Retinal pigment epithelial cell (primary cell): ENCODE measurements around the gene SPC25.

ENCODE experiments used
- DNase-seq: peaks from one replicate; pipeline ENCODE4 v3.0.0-alpha.2; 2010; ENCODE audit warnings: low read depth
- H3K4me3 ChIP-seq: 2 replicates; pipeline ENCODE4 v1.5.1; 2011; ENCODE audit warnings: mild to moderate bottlenecking, low read length, control low read depth, moderate library complexity
- TF ChIP-seq, protein P1 (sequence below): conservative IDR thresholded peaks from 2 replicates; pipeline ENCODE4 v1.5.1; 2011; ENCODE audit warnings: low read depth, low read length, control low read depth, inconsistent platforms

The SPC25 gene

DNA sequence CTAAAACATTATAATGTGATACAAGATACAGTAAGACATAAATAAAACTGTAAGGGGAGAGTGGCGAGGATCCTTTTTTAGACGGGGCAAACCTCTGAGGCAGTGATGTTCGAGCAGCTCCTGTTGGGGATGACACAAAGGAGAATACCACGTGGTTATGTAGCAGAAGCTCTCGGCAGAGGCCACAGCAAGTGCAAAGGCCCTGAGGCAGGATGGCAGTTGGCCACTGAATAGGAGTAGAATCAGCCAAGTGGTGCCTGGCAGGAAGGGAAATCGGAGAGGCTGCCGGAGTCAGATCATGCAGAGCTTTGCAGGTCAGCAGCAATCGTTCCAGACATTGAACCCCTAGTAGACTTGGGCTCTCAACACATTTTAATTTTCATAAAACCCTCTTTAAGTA, 68.7 kb downstream of the SPC25 start:
- DNase-seq: no peak
- no peak overlapping the region for H3K4me3 ChIP-seq
- TF ChIP-seq, protein P1, sequence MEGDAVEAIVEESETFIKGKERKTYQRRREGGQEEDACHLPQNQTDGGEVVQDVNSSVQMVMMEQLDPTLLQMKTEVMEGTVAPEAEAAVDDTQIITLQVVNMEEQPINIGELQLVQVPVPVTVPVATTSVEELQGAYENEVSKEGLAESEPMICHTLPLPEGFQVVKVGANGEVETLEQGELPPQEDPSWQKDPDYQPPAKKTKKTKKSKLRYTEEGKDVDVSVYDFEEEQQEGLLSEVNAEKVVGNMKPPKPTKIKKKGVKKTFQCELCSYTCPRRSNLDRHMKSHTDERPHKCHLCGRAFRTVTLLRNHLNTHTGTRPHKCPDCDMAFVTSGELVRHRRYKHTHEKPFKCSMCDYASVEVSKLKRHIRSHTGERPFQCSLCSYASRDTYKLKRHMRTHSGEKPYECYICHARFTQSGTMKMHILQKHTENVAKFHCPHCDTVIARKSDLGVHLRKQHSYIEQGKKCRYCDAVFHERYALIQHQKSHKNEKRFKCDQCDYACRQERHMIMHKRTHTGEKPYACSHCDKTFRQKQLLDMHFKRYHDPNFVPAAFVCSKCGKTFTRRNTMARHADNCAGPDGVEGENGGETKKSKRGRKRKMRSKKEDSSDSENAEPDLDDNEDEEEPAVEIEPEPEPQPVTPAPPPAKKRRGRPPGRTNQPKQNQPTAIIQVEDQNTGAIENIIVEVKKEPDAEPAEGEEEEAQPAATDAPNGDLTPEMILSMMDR: no peak
